GM12865 (cell line): ENCODE measurements around the gene SPNS3.

Experiments
- DNase-seq: peaks from one replicate; pipeline ENCODE4 v3.0.0; 2010; ENCODE audit warnings: low read depth
- H3K4me3 ChIP-seq: 2 replicates; pipeline ENCODE4 v1.5.1; 2011; ENCODE audit warnings: mild to moderate bottlenecking, low read depth, low read length, control low read depth
- CTCF ChIP-seq: IDR thresholded peaks from 2 replicates; pipeline ENCODE4 v1.5.1; 2011; ENCODE audit warnings: low read length, control low read depth, low read depth, inconsistent platforms; ENCODE audit not compliant: insufficient read depth; ENCODE audit errors: missing control alignments

Gene SPNS3

GRCh38 chr17:4475463-4475862, 41.7 kb downstream of the SPNS3 start:
- H3K4me3 ChIP-seq = no peak overlapping the region
- no peak for TF ChIP-seq CTCF
- no peak for DNase-seq

- no peak for TF ChIP-seq CTCF
- DNase-seq = no peak
- no peak overlapping the region for H3K4me3 ChIP-seq
Observed at GRCh38 chr17:4476017-4476416, 42.3 kb downstream of the SPNS3 start.

DNA sequence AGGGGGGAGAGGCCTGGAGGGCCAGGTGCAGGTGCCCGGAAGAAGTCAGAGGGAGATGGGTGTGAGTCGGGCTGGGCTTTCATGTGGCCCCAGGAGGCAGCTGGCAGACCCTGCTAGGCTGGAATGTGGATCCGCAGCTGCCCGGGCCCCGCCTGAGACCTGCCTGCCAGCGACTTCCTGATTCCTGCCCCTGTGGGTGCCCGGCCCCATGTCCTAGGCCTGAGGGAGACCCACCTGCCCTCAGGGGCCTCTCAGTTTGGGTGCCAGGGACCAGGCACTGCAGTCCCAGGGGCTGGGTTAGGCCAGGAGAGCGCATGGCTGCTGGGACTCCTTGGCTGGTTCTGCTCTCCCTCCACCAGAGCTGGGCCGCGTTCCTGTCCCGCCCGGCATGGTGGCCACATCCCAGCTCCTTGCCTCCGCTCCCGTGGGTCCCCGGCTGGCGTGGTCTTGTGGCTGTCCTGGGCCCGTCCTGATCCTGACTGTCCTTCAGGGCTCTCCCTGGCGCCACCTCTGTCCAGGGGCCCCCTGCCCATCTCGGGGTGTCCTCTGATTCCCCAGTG, 42.9 kb downstream of the SPNS3 start:
- TF ChIP-seq CTCF = no peak
- no peak for DNase-seq

GRCh38 chr17:4477255-4477791, 43.6 kb downstream of the SPNS3 start:
- DNase-seq = no peak
- no peak overlapping the region for H3K4me3 ChIP-seq
- no peak for TF ChIP-seq CTCF

More for the DNA sequence above, 42.9 kb downstream of the SPNS3 start:
- H3K4me3 ChIP-seq = no peak overlapping the region

DNA sequence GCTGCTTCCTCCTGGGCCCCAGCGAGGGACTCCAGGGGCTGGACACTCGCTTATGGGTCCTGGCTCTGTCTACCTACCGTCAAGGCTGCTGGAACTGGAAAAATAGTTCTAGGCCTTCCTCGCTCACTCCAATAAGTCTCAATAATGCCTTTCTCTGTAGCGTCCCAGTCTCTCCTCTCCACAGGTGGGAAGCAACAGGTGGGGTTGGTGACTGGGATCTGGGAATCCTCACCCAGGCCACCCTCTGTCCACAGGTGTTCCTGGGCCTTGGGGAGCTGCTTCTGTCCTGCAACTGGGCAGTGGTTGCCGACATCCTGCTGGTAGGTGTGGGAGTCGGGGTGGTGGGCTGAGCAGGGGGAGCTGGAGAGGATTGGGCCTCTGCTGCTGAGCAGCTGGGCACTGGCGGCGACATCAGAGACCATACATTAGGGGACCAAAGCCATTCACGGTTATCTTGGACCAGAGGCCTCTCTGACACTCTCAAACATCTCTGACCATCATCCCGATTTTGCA, 44.6 kb downstream of the SPNS3 start:
- DNase-seq = no peak
- H3K4me3 ChIP-seq = no peak overlapping the region
- TF ChIP-seq CTCF = no peak

DNA sequence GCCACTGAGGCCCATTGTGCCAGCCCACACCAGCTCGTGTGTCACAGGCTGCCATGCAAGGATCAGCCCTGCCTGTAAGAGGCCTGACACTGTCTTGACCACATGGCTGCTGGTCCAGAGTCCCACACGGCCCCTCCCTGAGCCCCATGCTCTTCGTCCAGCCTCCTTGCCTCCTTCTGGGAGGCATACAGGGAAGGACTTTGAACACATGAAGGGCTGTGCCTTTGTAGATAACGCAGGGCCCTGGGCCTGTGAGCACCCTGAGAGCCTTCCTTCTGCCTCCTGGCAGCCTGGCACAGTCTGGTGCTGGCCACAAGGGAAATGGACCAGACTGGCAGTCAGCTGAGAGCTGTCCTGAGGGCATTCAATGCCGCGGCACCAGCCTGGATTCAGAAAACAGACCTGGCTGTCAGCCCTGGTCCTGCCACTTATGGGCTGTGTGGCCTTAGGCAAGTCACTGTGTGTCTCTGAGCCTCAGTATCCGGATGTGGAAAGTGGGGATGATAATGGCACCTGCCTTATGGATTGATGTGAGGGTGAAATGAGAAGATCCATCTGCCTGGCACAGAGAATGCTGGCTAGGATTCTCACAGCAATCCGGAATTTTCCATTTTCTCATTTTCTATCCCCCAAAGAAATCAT, 45.7 kb downstream of the SPNS3 start:
- TF ChIP-seq CTCF = no peak
- H3K4me3 ChIP-seq = no peak overlapping the region
- no peak for DNase-seq
